DMS53 (cell line): ENCODE measurements around the gene BAZ1B.
A peak's percentile ranks its signal among the peaks of the same experiment; 100 is the strongest.
"Not testable (repeated sequence)": the region's sequence is repeated elsewhere in the genome, so short reads cannot be mapped to it uniquely, and the experiment has no call there.

Experiments used
- DNase-seq: peaks from one replicate; lab custom pipeline; 2025; lab: John Stamatoyannopoulos, UW

Gene BAZ1B

DNA sequence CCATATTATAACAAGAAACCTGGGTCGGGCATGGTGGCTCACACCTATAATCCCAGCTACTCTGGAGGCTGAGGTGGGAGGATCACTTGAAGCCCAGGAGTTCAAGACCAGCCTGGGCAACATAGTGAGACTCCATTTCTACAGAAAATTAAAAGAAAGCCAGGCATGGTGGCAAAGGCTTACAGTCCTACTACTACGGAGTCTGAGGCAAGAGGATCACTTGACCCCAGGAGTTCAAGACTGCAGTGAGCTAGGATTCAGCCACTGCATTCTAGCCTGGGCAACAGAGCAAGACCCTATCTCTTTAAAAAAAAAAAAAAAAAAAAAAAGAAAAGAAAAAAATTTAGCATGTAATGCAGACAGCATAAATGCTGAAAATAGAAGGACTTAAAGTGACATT is 16.4 kb upstream of the BAZ1B start:
- not testable (repeated sequence) for DNase-seq

DNA sequence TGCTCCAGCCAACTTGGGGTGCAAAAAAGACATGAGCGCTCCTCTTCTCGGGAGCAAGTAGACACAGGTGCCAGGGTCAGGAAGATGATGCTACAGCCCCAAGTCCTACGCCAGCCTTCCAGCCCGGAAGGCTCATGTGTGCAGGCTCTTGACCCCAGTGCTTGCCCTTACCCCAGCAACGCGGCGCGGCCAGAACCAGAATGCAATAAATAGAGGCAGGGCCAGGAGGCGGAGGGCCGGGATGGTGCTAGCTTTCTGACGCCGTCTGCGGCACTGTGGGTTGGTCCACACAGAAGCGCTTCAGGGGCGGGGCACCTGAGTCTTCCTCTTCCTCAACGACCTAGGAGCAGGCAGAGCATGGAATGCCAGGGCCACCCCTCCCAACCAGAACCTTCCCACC is 15.0 kb upstream of the BAZ1B start:
- no peak for DNase-seq

DNA sequence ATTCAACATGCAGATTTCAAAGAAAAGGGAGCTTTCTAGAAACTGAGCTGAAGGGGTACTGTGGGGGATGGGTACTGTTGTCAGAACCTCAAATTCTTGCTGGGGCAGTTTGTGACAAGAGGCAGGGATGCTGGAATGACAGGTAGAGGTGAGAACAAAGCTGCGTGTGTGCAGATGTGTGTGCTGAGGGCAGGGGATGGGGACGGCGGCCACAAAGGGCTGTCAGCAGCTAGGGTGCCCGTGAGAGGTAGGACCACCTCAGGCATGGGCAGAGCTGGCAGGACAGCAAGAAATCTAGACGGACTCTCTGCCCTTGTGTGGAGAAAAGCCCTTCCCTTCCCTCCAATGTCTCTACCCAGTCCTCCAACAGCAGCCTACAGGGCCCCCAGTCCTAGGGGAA is 14.4 kb upstream of the BAZ1B start:
- DNase-seq: no peak

DNA sequence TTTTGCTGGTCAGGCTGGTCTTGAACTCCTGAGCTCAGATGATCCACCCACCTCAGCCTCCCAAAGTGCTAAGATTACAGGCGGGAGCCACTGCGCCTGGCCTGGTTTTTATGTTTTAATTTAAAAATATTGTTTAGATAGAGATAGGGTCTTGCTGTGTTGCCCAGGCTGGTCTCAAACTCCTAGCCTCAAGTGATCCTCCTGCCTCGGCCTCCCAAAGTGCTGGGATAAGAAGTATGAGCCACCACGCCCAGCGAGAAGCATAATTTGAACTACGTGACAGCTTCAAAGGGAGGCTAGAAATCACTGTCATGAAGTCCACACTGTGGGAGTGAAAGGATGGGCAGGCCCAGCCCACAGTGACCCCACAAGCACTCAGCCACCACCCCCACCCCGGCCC is 13.8 kb upstream of the BAZ1B start:
- DNase-seq: not testable (repeated sequence)

DNA sequence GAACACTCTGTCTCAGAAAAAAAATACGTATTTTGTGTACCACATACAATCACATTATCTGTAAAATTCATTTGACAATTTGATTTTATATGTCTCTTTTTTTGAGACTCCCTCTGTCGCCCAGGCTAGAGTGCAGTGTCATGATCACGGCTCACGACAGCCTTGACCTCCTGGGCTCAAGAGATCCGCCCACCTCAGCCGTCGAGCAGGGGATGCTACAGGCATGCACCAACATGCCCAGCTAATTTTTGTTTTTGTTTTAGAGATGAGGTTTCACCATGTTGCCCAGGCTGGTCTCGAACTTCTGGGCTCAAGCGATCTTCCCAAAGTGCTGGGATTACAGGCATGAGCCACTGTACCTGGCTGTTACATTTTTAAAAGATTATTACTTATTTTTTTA is 11.6 kb upstream of the BAZ1B start:
- no peak for DNase-seq

DNA sequence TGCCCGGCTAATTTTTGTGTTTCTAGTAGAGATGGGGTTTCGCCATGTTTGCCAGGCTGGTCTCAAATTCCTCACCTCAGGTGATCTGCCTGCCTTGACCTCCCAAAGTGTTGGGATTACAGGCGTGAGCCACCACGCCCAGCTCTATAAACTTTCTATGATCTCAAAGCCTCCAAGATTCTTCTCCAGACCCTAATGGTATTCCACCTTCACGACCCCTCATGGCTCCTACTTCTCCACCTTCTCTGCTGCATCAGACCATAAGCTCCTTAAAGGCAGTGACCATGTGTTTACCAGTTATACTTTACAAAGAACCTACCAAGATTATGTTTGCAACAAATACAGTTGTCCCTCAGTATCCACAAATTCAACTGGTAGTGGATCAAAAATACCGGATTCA is 10.1 kb upstream of the BAZ1B start:
- DNase-seq: no peak

DNA sequence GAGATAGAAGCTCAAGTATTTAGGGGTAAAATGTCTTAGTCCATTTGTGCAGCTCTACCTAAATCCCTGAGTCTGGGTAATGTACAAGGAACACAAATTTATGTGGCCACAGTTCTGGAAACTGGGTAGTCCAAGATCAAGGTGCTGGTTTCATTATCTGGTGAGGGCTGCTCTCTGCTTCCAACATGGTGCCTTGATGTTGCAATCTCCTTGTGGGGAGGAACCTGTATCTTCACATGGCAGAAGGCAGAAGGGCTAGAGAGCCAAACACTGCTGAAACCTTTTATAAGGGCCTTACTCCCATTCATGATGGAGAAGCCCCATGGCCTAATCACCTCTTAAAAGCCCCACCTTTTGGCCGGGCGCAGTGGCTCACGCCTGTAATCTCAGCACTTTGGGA is 8.7 kb upstream of the BAZ1B start:
- no peak for DNase-seq

DNA sequence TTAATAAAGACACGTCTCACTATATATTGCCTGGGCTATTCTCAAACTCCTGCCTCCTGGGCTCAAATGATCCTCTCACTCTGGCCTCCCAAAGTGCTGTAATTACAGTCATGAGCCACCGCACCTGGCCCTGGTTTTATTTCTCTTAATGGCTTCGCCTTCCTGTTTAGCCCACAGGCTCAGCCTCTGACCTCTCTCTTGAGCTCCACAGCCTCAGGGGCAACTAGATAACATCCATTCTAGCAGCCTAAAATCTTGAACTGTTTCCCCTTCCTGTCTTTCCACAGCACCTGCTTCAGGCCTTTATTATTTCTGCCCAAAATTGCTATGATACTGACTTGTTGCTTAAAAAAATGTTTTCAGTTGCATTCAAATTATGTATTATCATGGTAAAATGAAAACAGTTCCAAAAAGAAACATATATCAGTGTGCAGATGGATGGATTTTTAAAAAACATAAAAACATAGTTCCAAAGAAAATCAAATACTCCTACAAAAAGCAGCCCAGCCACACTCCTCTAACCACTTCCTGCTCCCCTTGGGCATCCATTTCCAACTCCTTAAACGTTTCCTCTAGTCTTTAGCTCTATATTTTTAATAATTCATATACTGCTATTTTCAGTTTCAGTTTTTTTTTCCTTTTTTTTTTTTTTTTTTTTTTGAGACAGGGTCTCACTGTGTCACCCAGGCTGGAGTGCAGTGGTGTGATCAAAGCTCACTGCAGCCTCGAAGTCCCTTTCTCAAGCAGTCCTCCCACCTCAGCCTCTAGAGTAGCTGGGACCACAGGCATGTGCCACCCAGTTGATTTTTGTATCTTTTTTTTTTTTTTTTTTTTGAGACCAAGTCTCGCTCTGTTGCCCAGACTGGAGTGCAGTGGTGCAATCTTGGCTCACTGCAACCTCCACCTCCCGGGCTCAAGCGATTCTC is 5.1 kb upstream of the BAZ1B start:
- peak; percentile 57 for DNase-seq

DNA sequence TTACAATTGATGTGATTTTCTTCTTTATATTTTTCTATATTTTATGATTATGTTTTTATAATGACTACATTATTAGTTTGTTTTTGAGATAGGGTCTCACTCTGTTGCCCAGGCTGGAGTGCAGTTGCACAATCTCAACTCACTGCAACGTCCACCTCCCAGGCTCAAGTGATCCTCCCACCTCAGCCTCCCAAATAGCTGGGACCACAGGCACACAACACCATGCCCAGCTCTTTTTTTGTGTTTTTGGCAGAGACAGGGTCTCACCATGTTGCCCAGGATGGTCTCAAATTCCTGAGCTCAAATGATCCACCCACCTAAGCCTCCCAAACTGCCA is 4.0 kb upstream of the BAZ1B start:
- DNase-seq: not testable (repeated sequence)

DNA sequence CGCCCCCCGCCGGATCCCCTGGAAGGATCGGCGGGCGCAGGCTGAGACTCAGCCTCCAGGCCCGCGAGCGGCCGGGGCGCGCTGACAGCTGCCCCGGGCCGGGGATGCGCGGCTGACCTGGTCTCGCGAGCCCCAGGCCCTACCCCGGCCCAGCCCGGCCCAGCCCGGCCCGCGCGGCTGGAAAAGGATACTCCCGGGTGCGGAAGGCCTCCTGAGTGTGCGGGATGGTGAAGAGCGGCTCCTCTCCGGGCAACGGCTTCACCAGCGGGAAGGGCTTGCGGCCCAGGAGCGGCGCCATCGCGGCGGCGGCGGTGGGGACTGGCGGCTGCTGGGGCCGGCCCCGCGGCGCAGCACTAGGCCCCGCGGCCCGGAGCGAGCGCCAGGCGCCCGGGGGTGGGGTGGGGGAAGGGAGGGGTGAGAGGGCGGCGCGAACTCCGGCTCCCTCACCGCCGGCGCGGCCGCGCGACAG is 423 bp downstream of the BAZ1B start:
- DNase-seq: peak; percentile 93

DNA sequence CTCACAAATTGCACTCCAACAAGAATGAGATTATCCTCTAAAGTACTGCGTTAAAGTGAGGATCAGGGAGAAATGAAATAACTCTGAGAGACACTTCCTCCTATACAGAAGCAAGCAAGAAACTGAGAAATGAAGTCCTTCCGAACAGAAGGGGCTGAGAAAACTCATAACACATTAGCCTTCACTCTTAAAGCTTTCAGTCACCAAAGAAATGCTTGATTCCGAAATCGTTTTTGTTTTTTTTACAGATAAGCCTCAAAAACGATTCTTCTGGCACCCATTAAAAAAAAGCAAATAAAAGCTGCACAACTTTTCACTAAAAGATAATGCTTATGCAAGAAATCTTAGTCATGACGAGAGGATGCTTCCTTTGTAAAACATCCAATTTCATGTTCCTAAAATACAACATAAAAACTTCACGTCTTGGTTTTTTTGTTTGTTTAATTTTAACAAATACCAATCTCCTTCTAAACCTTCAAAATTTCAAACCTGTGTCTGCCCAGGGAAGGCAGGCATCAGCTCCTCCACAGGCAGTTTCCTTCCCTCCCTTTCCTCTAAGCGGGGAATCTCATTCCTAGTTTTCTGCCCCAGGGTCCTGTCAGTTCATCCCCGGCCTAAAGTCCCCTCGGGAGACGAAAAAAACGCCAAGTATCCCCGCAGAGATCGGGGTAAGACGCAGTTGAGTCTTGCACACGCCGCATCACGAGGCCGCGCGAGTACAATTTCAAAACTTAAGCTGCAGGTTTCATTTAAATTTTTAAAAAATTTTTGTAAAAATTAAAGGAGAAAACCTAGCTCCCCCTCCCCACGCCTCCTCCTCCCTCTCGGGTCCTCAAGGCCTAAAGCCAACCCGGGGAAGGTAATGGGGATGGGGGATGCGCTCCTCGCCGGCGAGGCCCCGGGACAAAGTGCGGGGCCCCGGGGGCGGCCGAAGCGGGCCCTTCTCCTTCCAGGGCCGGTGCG is 1.1 kb downstream of the BAZ1B start:
- DNase-seq: peak; percentile 61

DNA sequence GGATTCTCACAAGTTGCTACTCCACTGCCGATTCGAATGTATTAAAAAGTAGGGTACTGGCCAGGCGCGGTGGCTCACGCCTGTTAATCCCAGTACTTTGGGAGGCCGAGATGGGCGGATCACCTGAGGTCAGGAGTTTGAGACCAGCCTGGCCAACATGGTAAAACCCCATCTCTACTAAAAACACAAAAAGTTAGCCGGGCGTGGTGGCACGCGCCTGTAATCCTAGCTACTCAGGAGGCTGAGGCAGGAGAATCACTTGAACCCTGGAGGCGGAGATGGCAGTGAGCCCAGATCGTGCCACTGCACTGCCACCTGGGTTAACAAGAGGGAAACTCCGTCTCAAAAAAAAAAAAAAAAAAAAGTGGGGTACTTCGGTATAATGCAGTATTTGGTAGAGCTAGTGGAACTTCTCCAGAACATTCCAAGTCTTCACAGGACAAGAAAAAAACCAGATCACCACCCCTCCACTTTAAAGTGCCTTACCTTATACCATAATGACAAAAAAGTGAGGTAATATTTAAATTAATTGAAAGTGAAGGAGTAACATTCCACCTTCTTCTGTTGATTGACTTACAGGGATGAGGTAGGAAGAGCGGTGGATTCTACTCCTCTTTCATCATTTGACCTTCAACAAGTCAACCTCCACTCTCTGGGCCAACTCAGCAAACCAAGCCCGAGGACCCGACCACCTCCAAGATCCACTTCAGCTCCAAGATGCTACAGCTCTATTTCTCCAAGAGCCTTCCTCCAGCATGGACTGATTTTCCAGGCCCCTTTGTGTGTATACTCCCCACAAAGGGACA is 2.0 kb downstream of the BAZ1B start:
- peak; percentile 41 for DNase-seq

DNA sequence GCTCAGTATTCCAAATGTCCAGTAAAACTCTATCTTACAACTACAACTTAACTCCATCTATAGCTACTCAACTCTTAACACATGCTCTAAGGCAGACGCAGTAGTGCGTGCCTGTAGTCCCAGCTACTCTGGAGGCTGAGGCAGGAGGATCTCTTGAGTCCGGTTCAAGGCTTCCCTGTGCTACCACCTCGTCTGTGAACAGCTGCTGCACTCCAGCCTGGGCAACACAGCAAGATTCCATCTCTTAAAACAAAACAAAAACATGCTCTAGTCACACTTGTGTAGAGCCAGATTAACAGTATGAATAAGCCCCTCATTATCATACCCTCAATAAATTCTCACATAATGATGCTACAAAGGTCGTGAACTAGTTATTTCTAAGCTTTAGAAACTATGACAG is 3.6 kb downstream of the BAZ1B start:
- DNase-seq: no peak

DNA sequence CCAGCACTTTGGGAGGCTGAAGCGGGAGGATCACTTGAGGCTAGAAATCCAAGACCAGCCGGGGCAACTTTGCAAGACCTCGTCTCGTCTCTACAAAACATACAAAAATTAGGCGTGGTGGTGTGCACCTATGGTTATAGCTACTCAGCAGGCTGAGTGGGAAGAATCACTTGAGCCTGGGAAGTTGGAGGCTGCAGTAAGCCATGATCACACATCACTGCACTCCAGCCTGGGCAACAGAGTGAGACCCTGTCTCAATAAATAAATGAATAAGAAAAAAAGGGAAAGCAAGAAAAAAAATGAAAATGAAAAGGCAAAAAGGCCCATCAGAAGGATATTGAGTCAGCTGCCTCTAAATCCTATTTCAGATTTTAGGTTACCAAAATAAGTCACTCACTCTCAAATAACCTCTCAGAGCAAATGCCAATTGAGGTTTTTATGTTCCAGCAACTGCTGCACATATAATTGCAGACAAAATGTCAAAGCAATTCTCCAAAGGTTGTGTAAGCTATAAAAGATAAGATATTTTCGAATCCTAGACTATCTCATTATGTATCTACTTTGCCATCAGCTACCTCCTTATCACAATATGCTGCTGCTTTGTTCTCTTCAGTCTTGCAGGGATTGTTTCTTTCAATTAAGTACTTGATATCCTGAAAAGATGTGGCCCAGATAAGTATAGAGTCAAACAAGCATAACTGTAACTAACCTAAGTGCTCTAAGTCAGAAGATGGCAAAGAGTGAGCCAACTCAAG is 4.7 kb downstream of the BAZ1B start:
- no peak for DNase-seq

DNA sequence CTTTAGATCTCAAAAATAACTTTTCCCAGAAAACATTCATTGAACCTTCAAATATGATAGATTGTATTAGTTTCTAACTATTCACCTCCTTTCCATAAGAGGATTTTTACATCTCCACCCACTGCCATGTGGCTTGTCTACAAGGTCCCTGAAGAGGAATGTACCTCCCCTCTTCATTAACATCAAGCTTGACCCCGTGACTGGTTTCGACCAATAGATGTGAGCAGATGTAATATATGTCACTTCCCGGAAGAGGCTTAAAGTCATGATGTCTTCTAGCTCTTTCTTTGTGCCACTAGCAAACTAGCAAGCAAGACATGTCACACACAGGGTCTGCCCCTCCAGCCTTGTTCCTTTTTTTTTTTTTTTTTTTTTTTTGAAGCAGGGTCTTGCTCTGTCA is 6.9 kb downstream of the BAZ1B start:
- peak; percentile 20 for DNase-seq

DNA sequence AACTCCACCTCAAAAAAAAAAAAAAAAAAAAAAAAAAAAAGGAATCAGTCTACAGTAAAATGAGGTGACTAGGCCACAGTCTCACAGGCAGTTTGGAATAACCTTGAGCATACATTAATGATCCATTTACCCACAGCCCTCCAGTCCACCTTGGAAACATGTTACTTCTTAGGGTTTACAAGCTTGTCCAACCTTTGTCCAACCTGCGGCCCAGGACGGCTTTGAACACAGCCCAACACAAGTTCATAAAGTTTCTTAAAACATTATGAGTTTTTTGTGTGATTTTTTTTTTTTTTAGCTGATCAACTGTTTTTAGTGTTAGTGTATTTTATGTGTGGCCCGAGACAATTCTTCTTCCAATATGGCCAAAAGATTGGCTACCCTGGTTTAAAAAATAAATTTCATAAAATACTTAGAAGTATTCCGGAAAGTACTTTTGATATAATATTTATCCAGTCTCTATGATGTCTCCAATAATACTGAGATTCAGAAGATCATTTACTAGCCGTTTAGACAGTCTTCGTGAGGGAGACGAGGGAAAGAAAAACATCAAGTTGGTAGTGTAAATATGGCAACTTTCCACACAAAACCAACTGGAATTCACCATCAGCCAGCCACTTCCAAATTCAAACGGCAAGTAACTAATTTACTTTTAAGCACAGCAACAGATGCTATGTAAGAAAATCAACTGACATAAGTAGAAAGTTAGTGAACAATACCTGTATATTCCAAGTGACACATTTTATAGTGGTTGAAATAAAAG is 9.9 kb downstream of the BAZ1B start:
- no peak for DNase-seq

DNA sequence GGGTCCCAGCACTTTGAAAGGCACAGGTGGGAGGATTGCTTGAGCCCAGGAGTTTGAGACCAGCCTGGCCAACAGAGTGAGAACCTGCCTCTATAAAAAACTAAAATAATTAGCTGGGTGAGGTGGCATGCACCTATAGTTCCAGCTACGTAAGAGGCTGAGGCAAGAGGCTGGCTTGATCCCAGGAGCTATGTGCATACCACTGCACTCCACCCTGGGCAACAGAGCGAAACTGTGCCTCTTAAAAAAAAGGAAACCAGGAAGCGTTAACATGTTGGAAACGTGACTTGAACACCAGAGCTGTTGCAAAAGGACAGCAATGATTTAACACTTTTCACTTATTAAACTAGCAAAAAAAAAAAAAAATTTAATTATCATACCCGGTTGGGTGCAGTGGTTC is 12.6 kb downstream of the BAZ1B start:
- DNase-seq: no peak

DNA sequence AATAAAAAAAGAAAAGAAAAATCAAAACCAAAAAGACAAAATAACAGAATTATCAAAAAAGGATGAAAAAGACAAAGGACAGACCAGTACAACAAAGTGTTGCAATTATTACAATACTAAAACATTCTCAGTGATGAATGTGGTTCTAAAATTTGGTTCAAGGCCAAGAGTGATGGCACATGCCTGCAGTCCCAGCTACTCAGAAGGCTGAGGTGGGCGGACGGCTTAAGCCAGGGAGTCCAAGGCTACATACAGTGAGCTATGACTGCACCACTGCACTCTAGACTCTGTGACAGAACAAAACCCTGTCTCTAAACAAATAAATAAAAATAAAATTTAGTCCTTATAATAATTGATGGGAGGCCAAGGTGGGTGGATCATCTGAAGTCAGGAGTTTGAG is 14.5 kb downstream of the BAZ1B start:
- no peak for DNase-seq

DNA sequence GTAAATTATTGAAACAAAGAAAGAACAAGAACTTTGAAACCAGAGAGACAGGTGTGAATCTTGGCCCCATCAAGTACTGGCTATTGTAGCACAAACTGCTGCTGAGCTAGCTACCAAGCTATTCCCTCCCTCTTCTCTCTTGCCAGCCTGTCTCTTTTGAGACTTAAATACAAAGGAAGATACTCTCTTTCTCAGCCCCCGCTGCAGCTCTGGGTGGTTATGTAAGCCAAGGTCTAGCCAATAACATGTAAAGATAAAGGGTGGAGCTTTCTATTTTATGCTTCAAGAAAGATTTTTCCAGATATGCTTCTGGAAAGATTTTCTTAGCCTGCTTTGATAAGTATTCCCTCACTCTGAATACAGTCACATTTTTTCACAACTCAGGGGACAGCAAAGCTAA is 17.2 kb downstream of the BAZ1B start:
- DNase-seq: no peak

DNA sequence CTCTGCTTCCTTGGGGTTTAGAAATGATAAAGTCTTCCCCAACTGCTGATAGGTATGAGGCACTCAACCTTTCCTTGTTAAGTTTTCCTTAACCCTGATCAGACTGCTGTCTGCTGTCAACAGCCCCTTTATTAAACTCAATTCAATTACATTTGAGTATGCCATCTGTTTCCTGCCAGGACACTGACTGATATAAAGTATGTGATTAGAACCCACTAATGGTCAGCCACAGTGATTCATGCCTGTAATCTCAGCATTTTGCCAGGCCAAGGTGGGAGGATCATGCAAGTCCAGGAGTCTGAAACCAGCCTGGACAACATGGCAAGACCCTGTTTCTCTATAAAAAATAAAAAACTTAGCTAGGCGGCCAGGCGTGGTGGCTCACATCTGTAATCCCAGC is 18.1 kb downstream of the BAZ1B start:
- no peak for DNase-seq

DNA sequence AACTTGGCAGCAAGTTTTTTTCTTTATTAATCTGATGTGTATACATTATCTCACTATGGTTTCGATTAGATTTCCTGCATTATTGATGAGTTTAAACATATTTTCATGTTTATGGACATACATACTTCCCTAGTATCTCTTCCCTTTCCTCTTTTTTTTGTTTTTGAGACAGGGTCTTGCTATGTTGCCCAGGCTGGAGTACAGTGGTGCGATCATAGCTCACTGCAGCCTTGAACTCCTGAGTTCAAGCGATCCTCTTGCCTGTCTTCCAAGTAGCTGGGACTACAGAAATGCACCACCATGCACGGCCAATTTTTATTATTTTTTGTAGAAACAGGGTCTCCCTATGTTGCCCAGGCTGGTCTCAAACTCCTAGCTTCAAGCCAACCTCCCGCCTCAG is 18.9 kb downstream of the BAZ1B start:
- DNase-seq: no peak
